ENCODE results near the gene CMSS1.

DNA sequence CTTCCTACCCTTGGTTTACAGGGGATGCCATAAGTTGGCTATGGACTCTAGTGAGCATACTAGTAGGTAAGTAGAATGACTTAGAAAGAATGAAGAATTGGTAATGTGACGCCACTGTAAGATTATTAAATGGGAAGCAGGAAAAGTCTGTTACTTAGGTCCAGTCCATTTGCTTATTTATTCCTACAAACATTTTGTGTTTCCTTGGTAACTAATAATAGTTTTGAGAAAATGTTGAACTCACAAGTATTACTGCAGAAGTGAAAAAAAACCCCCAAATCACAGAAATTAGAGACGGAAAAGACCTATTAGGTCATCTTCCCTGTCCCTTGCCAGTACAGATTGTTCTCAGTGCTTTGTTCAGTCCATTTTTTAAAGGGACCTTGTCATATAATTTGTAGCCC is 63.5 kb downstream of the CMSS1 start:
- TF ChIP-seq, protein P1, sequence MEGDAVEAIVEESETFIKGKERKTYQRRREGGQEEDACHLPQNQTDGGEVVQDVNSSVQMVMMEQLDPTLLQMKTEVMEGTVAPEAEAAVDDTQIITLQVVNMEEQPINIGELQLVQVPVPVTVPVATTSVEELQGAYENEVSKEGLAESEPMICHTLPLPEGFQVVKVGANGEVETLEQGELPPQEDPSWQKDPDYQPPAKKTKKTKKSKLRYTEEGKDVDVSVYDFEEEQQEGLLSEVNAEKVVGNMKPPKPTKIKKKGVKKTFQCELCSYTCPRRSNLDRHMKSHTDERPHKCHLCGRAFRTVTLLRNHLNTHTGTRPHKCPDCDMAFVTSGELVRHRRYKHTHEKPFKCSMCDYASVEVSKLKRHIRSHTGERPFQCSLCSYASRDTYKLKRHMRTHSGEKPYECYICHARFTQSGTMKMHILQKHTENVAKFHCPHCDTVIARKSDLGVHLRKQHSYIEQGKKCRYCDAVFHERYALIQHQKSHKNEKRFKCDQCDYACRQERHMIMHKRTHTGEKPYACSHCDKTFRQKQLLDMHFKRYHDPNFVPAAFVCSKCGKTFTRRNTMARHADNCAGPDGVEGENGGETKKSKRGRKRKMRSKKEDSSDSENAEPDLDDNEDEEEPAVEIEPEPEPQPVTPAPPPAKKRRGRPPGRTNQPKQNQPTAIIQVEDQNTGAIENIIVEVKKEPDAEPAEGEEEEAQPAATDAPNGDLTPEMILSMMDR (IDR thresholded peaks at IDR 0.05): no peak
- no peak for TF ChIP-seq EP300 (IDR thresholded peaks at IDR 0.05)
